NCI-H187 treated with DMSO at 0.1 percent for 48 hours (cell line): ENCODE results near the gene ANKRD11.
"Not testable (repeated sequence)": the region's sequence is repeated elsewhere in the genome, so short reads cannot be mapped to it uniquely, and the experiment has no call there.

ENCODE experiments used
- DNase-seq: peaks from one replicate; lab custom pipeline; 2025; lab: John Stamatoyannopoulos, UW

Gene ANKRD11

GRCh38 chr16:89314854-89315253 lies 175.5 kb downstream of the ANKRD11 start:
- DNase-seq, result no peak

GRCh38 chr16:89314357-89314756 lies 176.0 kb downstream of the ANKRD11 start:
- no peak for DNase-seq

- DNase-seq, result no peak
These were observed 176.8 kb downstream of the ANKRD11 start for GRCh38 chr16:89313583-89313982.

GRCh38 chr16:89312598-89313299 lies 177.6 kb downstream of the ANKRD11 start:
- DNase-seq, result no peak

- DNase-seq, result no peak
These were observed 178.2 kb downstream of the ANKRD11 start for GRCh38 chr16:89312194-89312593.

GRCh38 chr16:89311636-89312035 lies 178.7 kb downstream of the ANKRD11 start:
- no peak for DNase-seq

GRCh38 chr16:89309438-89310122 lies 180.8 kb downstream of the ANKRD11 start:
- DNase-seq, result no peak

- DNase-seq, result no peak
These were observed 181.7 kb downstream of the ANKRD11 start for GRCh38 chr16:89308391-89309333.

- DNase-seq, result no peak
These were observed 182.9 kb downstream of the ANKRD11 start for GRCh38 chr16:89307421-89307805.

- not testable (repeated sequence) for DNase-seq
These were observed 183.6 kb downstream of the ANKRD11 start for GRCh38 chr16:89306457-89307420.

GRCh38 chr16:89304941-89305705 lies 185.2 kb downstream of the ANKRD11 start:
- DNase-seq, result no peak

- no peak for DNase-seq
These were observed 186.0 kb downstream of the ANKRD11 start for GRCh38 chr16:89304181-89304851.

GRCh38 chr16:89303617-89304016 lies 186.7 kb downstream of the ANKRD11 start:
- DNase-seq, result no peak

- no peak for DNase-seq
These were observed 189.4 kb downstream of the ANKRD11 start for GRCh38 chr16:89300976-89301360.

GRCh38 chr16:89300311-89300975 lies 189.9 kb downstream of the ANKRD11 start:
- no peak for DNase-seq

GRCh38 chr16:89299357-89300111 lies 190.8 kb downstream of the ANKRD11 start:
- not testable (repeated sequence) for DNase-seq

GRCh38 chr16:89298623-89299225 lies 191.6 kb downstream of the ANKRD11 start:
- no peak for DNase-seq

- no peak for DNase-seq
These were observed 192.3 kb downstream of the ANKRD11 start for GRCh38 chr16:89297910-89298545.
